ENCODE results near the gene RSRP1. TPM values are rescaled to one million over a fixed set of nuclear protein-coding genes. Genes with fewer than 3 reads are reported as not detected.

RSRP1 gene
- total RNA-seq, 1 experiment from 2014 or later = 82.9 TPM

DNA sequence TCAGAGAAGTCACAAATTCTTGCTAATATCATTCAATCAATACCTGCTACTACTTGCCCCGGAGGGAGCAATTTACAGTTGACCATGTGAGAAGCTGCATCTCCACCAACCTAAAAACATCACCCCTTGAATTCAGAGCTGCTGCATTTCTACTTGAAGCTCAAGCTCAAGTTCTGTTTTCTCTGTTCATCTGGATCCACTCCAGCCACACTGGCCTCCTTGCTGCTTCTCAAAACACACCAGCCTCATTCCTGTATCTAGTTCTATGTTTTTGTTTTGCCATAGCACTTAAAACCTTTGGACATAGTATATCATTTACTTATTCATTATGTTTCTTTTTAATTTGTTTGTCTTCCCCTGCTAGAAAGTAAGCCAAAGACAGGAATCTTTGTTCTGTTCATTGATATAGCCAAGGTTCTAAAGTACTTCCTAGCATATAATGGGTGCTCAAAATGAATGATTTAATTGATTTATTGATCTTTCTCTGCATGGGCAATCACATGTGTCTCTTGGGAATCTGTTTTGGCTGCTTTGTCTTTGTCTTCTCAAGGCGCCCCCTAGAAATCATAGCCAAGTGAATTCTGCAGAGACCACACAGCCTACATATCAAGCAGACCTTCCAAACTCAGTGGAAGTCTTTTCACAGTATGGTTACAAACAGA is 38.6 kb downstream of the RSRP1 start:
- H4K20me1 ChIP-seq (ENCODE audit: insufficient read depth) = no peaks in the 10 kb centered on the region
- no peak overlapping the region for H3K4me3 ChIP-seq (replicated peaks in 1 of 2; ENCODE audit: low read depth in 1 of 2, low read length in 2 of 2)
- no peaks in the 10 kb centered on the region for H3K4me1 ChIP-seq (ENCODE audit: control insufficient read depth in 1 of 2, insufficient read depth in 2 of 2, low read length in 2 of 2)
- no peak overlapping the region for H3K27ac ChIP-seq (ENCODE audit: low read depth, low read length)
- 0 out of 2 replicates have a peak, but pooled peaks cover 3% of the 10 kb centered on the region for H3K27me3 ChIP-seq (ENCODE audit: insufficient read depth, low read length)
- H3K9me2 ChIP-seq (ENCODE audit: insufficient read depth) = no peaks in the 10 kb centered on the region
- intact Hi-C loops (cut with micrococcal nuclease) = loop anchor here (5.0 kb wide), 1 partner anchor 91 kb away; no protein-coding TSS in a partner anchor
- H3K36me3 ChIP-seq (ENCODE audit: control insufficient read depth in 1 of 2, insufficient read depth in 2 of 2, low read length in 2 of 2) = no peaks in the 10 kb centered on the region
- BruUV-seq (replicated peaks) = no TSS peak
- no peak for ATAC-seq
- DNase-seq (ENCODE audit: low read depth, low spot score) = no peak
- no peaks in the 10 kb centered on the region for H3K9me3 ChIP-seq (ENCODE audit: control insufficient read depth in 1 of 2, insufficient read depth in 1 of 2, low read depth in 1 of 2, low read length in 2 of 2)
- H3K4me2 ChIP-seq (ENCODE audit: low read length) = no peak overlapping the region
- ChIA-PET RAD21 (ENCODE audit: low non-redundant PET in 1 of 2, low total read pairs in 2 of 2, uncharacterized antibody in 2 of 2, unreplicated experiment in 2 of 2) (no interaction called here), POLR2A (no interaction called here), CTCF (no interaction called here)
- no peaks in the 10 kb centered on the region for H3K79me2 ChIP-seq (ENCODE audit: insufficient read depth, low read length)
- no peak overlapping the region for H2AFZ ChIP-seq (ENCODE audit: low read depth, low read length, poor library complexity, severe bottlenecking)
- H3K9ac ChIP-seq (ENCODE audit: low read length) = no peak overlapping the region
- TF ChIP-seq TCF7L2 (IDR thresholded peaks at IDR 0.05; ENCODE audit: borderline replicate concordance, extremely low read depth, insufficient read depth, insufficient read length) (no peak), ZNF274 (IDR thresholded peaks at IDR 0.05; ENCODE audit: low read depth, low read length) (no peak), CBX3 (IDR thresholded peaks at IDR 0.05; ENCODE audit: low read depth) (no peak), RAD21 (IDR thresholded peaks at IDR 0.05; ENCODE audit: low read depth) (no peak), SP1 (IDR thresholded peaks at IDR 0.05; ENCODE audit: low read depth) (no peak), EZH2 (IDR thresholded peaks at IDR 0.05) (no peak), POLR2AphosphoS5 (IDR thresholded peaks at IDR 0.05; ENCODE audit: low read depth, low read length) (no peak), YY1 (IDR thresholded peaks at IDR 0.05; ENCODE audit: extremely low read depth, insufficient replicate concordance, low read depth, low read length) (no peak), SIN3A (IDR thresholded peaks at IDR 0.05; ENCODE audit: low read depth) (no peak), EZH2phosphoT487 (IDR thresholded peaks at IDR 0.05; ENCODE audit: borderline replicate concordance) (no peak)
- TF ChIP-seq, protein P1, sequence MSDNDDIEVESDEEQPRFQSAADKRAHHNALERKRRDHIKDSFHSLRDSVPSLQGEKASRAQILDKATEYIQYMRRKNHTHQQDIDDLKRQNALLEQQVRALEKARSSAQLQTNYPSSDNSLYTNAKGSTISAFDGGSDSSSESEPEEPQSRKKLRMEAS (IDR thresholded peaks at IDR 0.05) = no peak
- TF ChIP-seq, protein P2, sequence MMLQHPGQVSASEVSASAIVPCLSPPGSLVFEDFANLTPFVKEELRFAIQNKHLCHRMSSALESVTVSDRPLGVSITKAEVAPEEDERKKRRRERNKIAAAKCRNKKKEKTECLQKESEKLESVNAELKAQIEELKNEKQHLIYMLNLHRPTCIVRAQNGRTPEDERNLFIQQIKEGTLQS (IDR thresholded peaks at IDR 0.05) = no peak
- TF ChIP-seq, protein P3, sequence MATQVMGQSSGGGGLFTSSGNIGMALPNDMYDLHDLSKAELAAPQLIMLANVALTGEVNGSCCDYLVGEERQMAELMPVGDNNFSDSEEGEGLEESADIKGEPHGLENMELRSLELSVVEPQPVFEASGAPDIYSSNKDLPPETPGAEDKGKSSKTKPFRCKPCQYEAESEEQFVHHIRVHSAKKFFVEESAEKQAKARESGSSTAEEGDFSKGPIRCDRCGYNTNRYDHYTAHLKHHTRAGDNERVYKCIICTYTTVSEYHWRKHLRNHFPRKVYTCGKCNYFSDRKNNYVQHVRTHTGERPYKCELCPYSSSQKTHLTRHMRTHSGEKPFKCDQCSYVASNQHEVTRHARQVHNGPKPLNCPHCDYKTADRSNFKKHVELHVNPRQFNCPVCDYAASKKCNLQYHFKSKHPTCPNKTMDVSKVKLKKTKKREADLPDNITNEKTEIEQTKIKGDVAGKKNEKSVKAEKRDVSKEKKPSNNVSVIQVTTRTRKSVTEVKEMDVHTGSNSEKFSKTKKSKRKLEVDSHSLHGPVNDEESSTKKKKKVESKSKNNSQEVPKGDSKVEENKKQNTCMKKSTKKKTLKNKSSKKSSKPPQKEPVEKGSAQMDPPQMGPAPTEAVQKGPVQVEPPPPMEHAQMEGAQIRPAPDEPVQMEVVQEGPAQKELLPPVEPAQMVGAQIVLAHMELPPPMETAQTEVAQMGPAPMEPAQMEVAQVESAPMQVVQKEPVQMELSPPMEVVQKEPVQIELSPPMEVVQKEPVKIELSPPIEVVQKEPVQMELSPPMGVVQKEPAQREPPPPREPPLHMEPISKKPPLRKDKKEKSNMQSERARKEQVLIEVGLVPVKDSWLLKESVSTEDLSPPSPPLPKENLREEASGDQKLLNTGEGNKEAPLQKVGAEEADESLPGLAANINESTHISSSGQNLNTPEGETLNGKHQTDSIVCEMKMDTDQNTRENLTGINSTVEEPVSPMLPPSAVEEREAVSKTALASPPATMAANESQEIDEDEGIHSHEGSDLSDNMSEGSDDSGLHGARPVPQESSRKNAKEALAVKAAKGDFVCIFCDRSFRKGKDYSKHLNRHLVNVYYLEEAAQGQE (IDR thresholded peaks at IDR 0.05; ENCODE audit: low read depth) = no peak
